GM12878 (cell line): ENCODE results near the gene EPB41L4B. TPM values are rescaled to one million over a fixed set of nuclear protein-coding genes. Genes with fewer than 3 reads are reported as not detected.
A peak's percentile ranks its signal among the peaks of the same experiment; 100 is the strongest.

Experiments used
- ATAC-seq: fragments of 200-7000 bp; cut with Tn5 transposase; 3 replicates; pipeline ENCODE4 v1.9.1; 2020; ENCODE audit warnings: mild to moderate bottlenecking, moderate library complexity
- BruUV-seq: library from RNA; stranded (reverse); fragments of 400-500 nt; replicated peaks from 2 replicates; lab custom pipeline; 2021; lab: Mats Ljungman, UMichigan
- CTCF ChIA-PET: fragments of 300-600 bp; sonication (Branson Sonifier 250); formaldehyde crosslinking; extraction: SDS; loops from one replicate; lab custom pipeline; 2021; ENCODE audit warnings: inconsistent platforms; lab: Yijun Ruan, JAX
- POLR2A ChIA-PET: fragments of 350-600 bp; formaldehyde crosslinking; extraction: SDS; loops from one replicate; lab custom pipeline; 2021; ENCODE audit warnings: inconsistent platforms; lab: Charles Lee
- RAD21 ChIA-PET: fragments of 300-600 bp; sonication (Branson Sonifier 250); formaldehyde crosslinking; loops from one replicate; lab custom pipeline; 2023; ENCODE audit warnings: antibody characterized with exemption; ENCODE audit not compliant: unreplicated experiment; lab: Charles Lee
- SMC1A ChIA-PET: fragments of 300-600 bp; sonication (Branson Sonifier 250); formaldehyde crosslinking; loops from one replicate; lab custom pipeline; 2023; ENCODE audit not compliant: unreplicated experiment, uncharacterized antibody; lab: Charles Lee
- DNase-seq: peaks from one replicate; pipeline ENCODE4 v3.0.0-alpha.2; 2011; ENCODE audit warnings: low read depth, low spot score
- FAIRE-seq: peaks from 3 replicates; lab custom pipeline; 2011; peaks lifted over from hg19 to GRCh38; lab: Jason Lieb, UNC
- H2AFZ ChIP-seq: 2 replicates; pipeline ENCODE4 v1.6.0; 2011; ENCODE audit warnings: low read depth, low read length, control low read depth; ENCODE audit not compliant: control insufficient read depth
- H3K27ac ChIP-seq: 2 replicates; pipeline ENCODE4 v1.5.1; 2011; ENCODE audit warnings: control low read depth; ENCODE audit not compliant: control insufficient read depth, insufficient read depth
- H3K27me3 ChIP-seq, 2 experiments: replicated peaks in 1 of 2; 2 replicates each; pipeline versions ENCODE4 v1.6.0 to v1.6.1; 2011; ENCODE audit warnings: low read length in 1 of 2; ENCODE audit not compliant: control insufficient read depth in 2 of 2, insufficient read depth in 2 of 2
- H3K36me3 ChIP-seq, 2 experiments: 2 replicates each; pipeline ENCODE4 v1.5.1; 2011; ENCODE audit warnings: low read length in 1 of 2; ENCODE audit not compliant: control insufficient read depth in 2 of 2, insufficient read depth in 2 of 2
- H3K4me1 ChIP-seq: 2 replicates; pipeline ENCODE4 v1.6.1; 2011; ENCODE audit warnings: mild to moderate bottlenecking, low read length, moderate library complexity, mixed read lengths; ENCODE audit not compliant: control insufficient read depth, insufficient read depth
- H3K4me2 ChIP-seq: 2 replicates; pipeline ENCODE4 v1.6.0; 2011; ENCODE audit warnings: control low read depth; ENCODE audit not compliant: control insufficient read depth, insufficient read depth
- H3K4me3 ChIP-seq: fragments of 200-600 bp; sonication (generic); 2 replicates; pipeline ENCODE4 v1.5.1; 2016
- H3K79me2 ChIP-seq: 2 replicates; pipeline ENCODE4 v1.6.0; 2011; ENCODE audit warnings: low read length; ENCODE audit not compliant: control insufficient read depth, insufficient read depth
- H3K9ac ChIP-seq: 2 replicates; pipeline ENCODE4 v1.8.0; 2011; ENCODE audit warnings: low read length, control low read depth, mixed read lengths; ENCODE audit not compliant: control insufficient read depth, insufficient read depth
- H3K9me3 ChIP-seq: replicated peaks from 3 replicates; pipeline ENCODE4 v1.5.1; 2011; ENCODE audit warnings: mild to moderate bottlenecking, low read length; ENCODE audit not compliant: control insufficient read depth, insufficient read depth
- H4K20me1 ChIP-seq: 2 replicates; pipeline ENCODE4 v1.6.0; 2011; ENCODE audit not compliant: control insufficient read depth, insufficient read depth
- ASH2L ChIP-seq: fragments of 300-600, 200-600 bp; sonication (generic); IDR thresholded peaks from 2 replicates; pipeline ENCODE4 v1.6.1; 2017; ENCODE audit warnings: low read depth, mild to moderate bottlenecking, borderline replicate concordance
- BHLHE40 ChIP-seq, 2 experiments: fragments of 450-650 bp in 1 of 2; IDR thresholded peaks; 2 replicates each; pipeline ENCODE4 v1.6.1; 2011 to 2017; ENCODE audit warnings: low read depth in 2 of 2, borderline replicate concordance in 1 of 2, improper control_type of control experiment in 1 of 2, low read length in 1 of 2, mild to moderate bottlenecking in 1 of 2
- CREB1 ChIP-seq: IDR thresholded peaks from 2 replicates; pipeline ENCODE4 v1.6.1; 2012; ENCODE audit warnings: low read depth, mild to moderate bottlenecking, inconsistent platforms
- IKZF1 ChIP-seq: fragments of 450-650 bp; conservative IDR thresholded peaks from 2 replicates; pipeline ENCODE4 v1.6.1; 2017; ENCODE audit warnings: antibody characterized with exemption, mild to moderate bottlenecking
- JUNB ChIP-seq: IDR thresholded peaks from 2 replicates; pipeline ENCODE4 v1.6.1; 2016; ENCODE audit warnings: antibody characterized with exemption, mild to moderate bottlenecking
- KDM1A ChIP-seq: fragments of 200-600 bp; sonication (generic); IDR thresholded peaks from 2 replicates; pipeline ENCODE4 v1.6.1; 2016; ENCODE audit warnings: borderline replicate concordance
- MYC ChIP-seq: IDR thresholded peaks from 2 replicates; pipeline ENCODE4 v1.6.1; 2011; ENCODE audit warnings: mild to moderate bottlenecking, low read length, moderate library complexity, inconsistent platforms; ENCODE audit not compliant: insufficient read depth, insufficient replicate concordance, insufficient read length, severe bottlenecking
- POLR2AphosphoS5 ChIP-seq: IDR thresholded peaks from 2 replicates; pipeline ENCODE4 v1.6.1; 2011; ENCODE audit warnings: mild to moderate bottlenecking, low read length, inconsistent platforms
- RUNX3 ChIP-seq: IDR thresholded peaks from 2 replicates; pipeline ENCODE4 v1.6.1; 2012; ENCODE audit warnings: low read length, inconsistent platforms
- STAT1 ChIP-seq: fragments of 450-650 bp; conservative IDR thresholded peaks from 2 replicates; pipeline ENCODE4 v1.6.1; 2014; ENCODE audit warnings: antibody characterized with exemption, mild to moderate bottlenecking
- TCF3 ChIP-seq: IDR thresholded peaks from 2 replicates; pipeline ENCODE4 v1.6.1; 2012; ENCODE audit warnings: low read depth, mild to moderate bottlenecking, low read length, borderline replicate concordance; ENCODE audit not compliant: insufficient read depth
- ZNF274 ChIP-seq: IDR thresholded peaks from one replicate; pipeline ENCODE4 v1.8.0; 2011; ENCODE audit not compliant: insufficient read length, insufficient read depth
- ZNF622 ChIP-seq: fragments of 450-650 bp; IDR thresholded peaks from 2 replicates; pipeline ENCODE4 v1.6.1; 2017; ENCODE audit warnings: mild to moderate bottlenecking, inconsistent platforms
- WGBS: methylation state at CpG from one replicate; pipeline ENCODE4 v1.1.6; 2016; ENCODE audit warnings: low lambda C conversion rate; ENCODE audit not compliant: insufficient replicate concordance, insufficient coverage; ENCODE audit errors: missing lambda C conversion rate; 5-methylcytosine and 5-hydroxymethylcytosine counted together
- in situ Hi-C: fragments of 300-500 bp; cut with MboI; formaldehyde crosslinking; loops from 9 replicates; pipeline ENCODE4 v1.14.3; 2018; ENCODE audit warnings: mixed read lengths
- intact Hi-C: fragments of 100-400 bp; cut with micrococcal nuclease; formaldehyde crosslinking; loops from one replicate; pipeline ENCODE4 v1.14.2; 2022; ENCODE audit not compliant: unreplicated experiment
- polyA plus RNA-seq, 11 experiments: library from polyadenylated mRNA; depleted of rRNA in 4 of 11; unstranded in 6 of 11; stranded (reverse) in 5 of 11; fragments of >200 nt; fragmentation: Nextera tagmentation in 4 of 11; fragmentation: Illumina TruSeq in 1 of 11; extraction: Ambion mirVana in 4 of 11; extraction: Trizol in 1 of 11; gene quantifications; 1 replicate in 1 of 11; 2 replicates in 10 of 11; pipeline versions ENCODE4 v1.2.1 to v1.2.3, GENCODE V29; 2011 to 2016; ENCODE audit warnings: inconsistent platforms in 2 of 11, missing spikeins in 2 of 11, low read depth in 1 of 11
- total RNA-seq, 4 experiments: library from RNA; depleted of rRNA in 3 of 4; stranded (reverse); fragments of >200 nt in 3 of 4; fragmentation: Illumina TruSeq in 1 of 4; extraction: Trizol in 1 of 4; gene quantifications; 2 replicates each; pipeline versions ENCODE4 v1.2.1 to v1.2.3, GENCODE V29; 2013 to 2021
- TF ChIP-seq, protein P1 (sequence below): fragments of 450-650 bp; IDR thresholded peaks from 2 replicates; pipeline ENCODE4 v1.6.1; 2014; ENCODE audit warnings: mild to moderate bottlenecking
- TF ChIP-seq, protein P2 (sequence below): fragments of 450-650 bp; conservative IDR thresholded peaks from 2 replicates; pipeline ENCODE4 v1.6.1; 2017; ENCODE audit warnings: mild to moderate bottlenecking, moderate library complexity

EPB41L4B gene
- total and polyA plus RNA-seq, 10 of the 15 experiments (the other 5 are each of a cell fraction or from before 2014, with no cell fraction given) = 0.04 to 0.75 (median 0.13) TPM; not detected in 1

- H3K27me3 ChIP-seq = no peaks in the 10 kb centered on the region
- ATAC-seq (no peak; the same call in 2 of the 3 replicates), FAIRE-seq (no peak), DNase-seq (no peak)
- no peak overlapping the region for H3K4me3 ChIP-seq
- H3K36me3 ChIP-seq = no peaks in the 10 kb centered on the region
- ChIA-PET SMC1A (no interaction called here), POLR2A (no interaction called here), CTCF (interaction anchor here (1.1 kb wide), 1 partner anchor 29 kb away, joined by 5 read pairs; no protein-coding TSS in a partner anchor), RAD21 (no interaction called here)
- no peak overlapping the region for H3K9ac ChIP-seq
- H3K27ac ChIP-seq = no peak overlapping the region
- H3K9me3 ChIP-seq = no peaks in the 10 kb centered on the region
- TF ChIP-seq JUNB (peak; percentile 22; the same call in 1 of the 2 replicates), RUNX3 (0 out of 2 replicates have a peak, but pooled peaks have one; percentile 10), ZNF622 (no peak)
- in situ Hi-C loops = no loop called here
- no peaks in the 10 kb centered on the region for H3K4me1 ChIP-seq
- no peak overlapping the region for H3K4me2 ChIP-seq
- H4K20me1 ChIP-seq = no peaks in the 10 kb centered on the region
- BruUV-seq = no TSS peak
- H3K79me2 ChIP-seq = no peaks in the 10 kb centered on the region
- H2AFZ ChIP-seq = no peak overlapping the region
- intact Hi-C loops = no loop called here
- 37% methylated on average over 5 of the region's 5 CpGs for WGBS
These were observed 30.2 kb upstream of the EPB41L4B start for GRCh38 chr9:109351032-109351431.

DNA sequence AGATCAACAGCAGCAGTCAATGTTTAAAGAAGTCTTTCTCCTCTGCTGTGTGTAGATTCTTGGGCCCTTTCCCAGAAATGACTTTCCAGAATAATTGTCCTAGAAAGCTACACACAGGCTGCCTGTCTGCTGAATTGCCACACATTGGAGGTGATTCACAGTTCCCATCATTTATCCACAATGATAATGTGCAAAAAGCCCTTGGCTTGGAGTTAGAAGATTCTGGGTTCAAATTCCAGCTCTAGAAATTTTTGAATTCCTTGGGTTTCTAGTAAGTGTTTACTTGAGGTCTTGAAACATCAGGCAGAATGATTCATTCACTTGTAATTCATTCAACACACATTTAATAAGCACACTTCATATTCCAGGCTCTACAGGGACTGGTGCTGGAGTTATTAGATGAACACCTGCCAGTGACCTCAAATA, 28.6 kb upstream of the EPB41L4B start:
- H3K4me3 ChIP-seq = no peak overlapping the region
- ChIA-PET CTCF (interaction anchor here (1.2 kb wide), 1 partner anchor 62 kb away, joined by 4 read pairs; no protein-coding TSS in a partner anchor), RAD21 (interaction anchor here (1.2 kb wide), 1 partner anchor 9 kb away, joined by 3 read pairs; no protein-coding TSS in a partner anchor), SMC1A (no interaction called here), POLR2A (no interaction called here)
- ATAC-seq (no peak), DNase-seq (no peak), FAIRE-seq (no peak)
- no peaks in the 10 kb centered on the region for H3K36me3 ChIP-seq
- no peak overlapping the region for H2AFZ ChIP-seq
- no peak overlapping the region for H3K9ac ChIP-seq
- H3K4me1 ChIP-seq = no peaks in the 10 kb centered on the region
- no peaks in the 10 kb centered on the region for H3K79me2 ChIP-seq
- H3K27me3 ChIP-seq = no peaks in the 10 kb centered on the region; a peak in 1 of 4 replicates
- H3K27ac ChIP-seq = no peak overlapping the region
- no TSS peak for BruUV-seq
- H3K9me3 ChIP-seq = no peaks in the 10 kb centered on the region
- H4K20me1 ChIP-seq = no peaks in the 10 kb centered on the region
- in situ Hi-C loops (no loop called here), intact Hi-C loops (no loop called here)
- H3K4me2 ChIP-seq = no peak overlapping the region
- TF ChIP-seq POLR2AphosphoS5 = no peak
- no peak for TF ChIP-seq BHLHE40 (IDR thresholded peaks at IDR 0.05; ENCODE audit: borderline replicate concordance in 1 of 2, low read depth in 2 of 2, low read length in 1 of 2)
- TF ChIP-seq, protein P1, sequence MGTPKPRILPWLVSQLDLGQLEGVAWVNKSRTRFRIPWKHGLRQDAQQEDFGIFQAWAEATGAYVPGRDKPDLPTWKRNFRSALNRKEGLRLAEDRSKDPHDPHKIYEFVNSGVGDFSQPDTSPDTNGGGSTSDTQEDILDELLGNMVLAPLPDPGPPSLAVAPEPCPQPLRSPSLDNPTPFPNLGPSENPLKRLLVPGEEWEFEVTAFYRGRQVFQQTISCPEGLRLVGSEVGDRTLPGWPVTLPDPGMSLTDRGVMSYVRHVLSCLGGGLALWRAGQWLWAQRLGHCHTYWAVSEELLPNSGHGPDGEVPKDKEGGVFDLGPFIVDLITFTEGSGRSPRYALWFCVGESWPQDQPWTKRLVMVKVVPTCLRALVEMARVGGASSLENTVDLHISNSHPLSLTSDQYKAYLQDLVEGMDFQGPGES = no peak
- TF ChIP-seq KDM1A = no peak
- TF ChIP-seq STAT1 = no peak
- TF ChIP-seq, protein P2, sequence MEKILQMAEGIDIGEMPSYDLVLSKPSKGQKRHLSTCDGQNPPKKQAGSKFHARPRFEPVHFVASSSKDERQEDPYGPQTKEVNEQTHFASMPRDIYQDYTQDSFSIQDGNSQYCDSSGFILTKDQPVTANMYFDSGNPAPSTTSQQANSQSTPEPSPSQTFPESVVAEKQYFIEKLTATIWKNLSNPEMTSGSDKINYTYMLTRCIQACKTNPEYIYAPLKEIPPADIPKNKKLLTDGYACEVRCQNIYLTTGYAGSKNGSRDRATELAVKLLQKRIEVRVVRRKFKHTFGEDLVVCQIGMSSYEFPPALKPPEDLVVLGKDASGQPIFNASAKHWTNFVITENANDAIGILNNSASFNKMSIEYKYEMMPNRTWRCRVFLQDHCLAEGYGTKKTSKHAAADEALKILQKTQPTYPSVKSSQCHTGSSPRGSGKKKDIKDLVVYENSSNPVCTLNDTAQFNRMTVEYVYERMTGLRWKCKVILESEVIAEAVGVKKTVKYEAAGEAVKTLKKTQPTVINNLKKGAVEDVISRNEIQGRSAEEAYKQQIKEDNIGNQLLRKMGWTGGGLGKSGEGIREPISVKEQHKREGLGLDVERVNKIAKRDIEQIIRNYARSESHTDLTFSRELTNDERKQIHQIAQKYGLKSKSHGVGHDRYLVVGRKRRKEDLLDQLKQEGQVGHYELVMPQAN = no peak
- TF ChIP-seq ZNF274 = no peak
- TF ChIP-seq ASH2L = no peak
- TF ChIP-seq MYC = no peak
- no peak for TF ChIP-seq IKZF1
- no peak for TF ChIP-seq CREB1
- TF ChIP-seq TCF3 = no peak
